GM21367 (cell line): ENCODE measurements around the gene CAMSAP2.
"Not testable (repeated sequence)": the region's sequence is repeated elsewhere in the genome, so short reads cannot be mapped to it uniquely, and the experiment has no call there.

Experiments
- ATAC-seq: cut with Tn5 transposase; IDR thresholded peaks from one replicate; pipeline ENCODE4 v1.9.1; 2021; ENCODE audit not compliant: unreplicated experiment

Gene CAMSAP2

DNA sequence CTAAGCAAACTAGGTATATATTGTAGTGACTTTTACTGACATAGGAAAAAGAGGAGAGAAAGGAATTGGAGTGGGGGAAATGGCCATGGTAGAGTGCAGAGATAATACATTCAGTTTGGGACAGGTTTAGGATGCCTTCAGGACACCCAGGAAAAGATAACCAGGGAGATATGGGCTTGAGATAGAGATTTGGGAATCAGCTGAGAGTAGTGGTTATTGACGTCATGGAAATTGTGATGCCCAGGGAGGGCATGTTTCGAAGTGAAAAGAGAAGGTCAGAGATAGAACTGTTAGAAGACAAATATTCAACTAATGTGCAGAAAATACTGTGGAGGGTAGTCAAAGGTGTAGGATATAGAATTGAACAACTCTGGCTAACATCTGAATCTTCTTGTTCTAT is 40.6 kb downstream of the CAMSAP2 start:
- ATAC-seq = no peak

DNA sequence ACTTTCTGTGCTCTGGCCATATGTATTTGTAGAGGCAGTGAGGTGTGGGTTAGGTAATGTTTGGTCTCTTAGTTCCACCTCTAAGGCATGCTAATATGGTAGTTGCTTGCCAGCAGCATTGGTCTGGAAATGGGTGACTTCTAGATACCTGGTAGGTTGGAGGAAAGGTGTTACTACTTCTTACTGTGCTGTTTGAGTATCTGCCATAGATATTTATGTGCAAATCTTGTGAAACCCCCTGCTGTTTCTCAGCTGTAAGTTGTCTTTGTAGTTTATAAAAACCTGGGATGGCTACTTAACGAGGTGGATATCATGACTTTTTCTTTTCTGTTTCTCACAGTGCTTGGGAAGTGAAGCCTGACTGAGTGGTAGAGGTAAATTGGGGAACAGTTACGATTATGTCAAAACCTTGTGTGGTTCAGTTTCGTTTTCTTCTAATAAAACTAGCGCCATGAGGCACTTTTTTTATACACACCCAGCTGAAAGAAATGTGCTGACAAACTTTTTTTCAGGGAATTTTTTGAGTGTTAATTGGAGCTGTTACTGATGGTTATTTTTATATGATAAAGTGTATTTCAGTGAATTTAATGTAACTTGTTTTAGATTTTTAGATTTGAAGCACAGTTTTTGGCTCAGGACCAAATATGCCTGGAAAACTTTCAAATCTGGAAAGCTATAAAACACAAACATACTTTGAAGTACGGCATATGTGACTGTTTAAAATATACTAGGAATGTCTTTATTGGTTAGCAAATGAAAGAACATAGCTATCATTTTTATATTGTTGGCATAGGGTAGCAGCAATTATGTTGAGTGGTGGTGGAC is 42.1 kb downstream of the CAMSAP2 start:
- ATAC-seq = no peak

DNA sequence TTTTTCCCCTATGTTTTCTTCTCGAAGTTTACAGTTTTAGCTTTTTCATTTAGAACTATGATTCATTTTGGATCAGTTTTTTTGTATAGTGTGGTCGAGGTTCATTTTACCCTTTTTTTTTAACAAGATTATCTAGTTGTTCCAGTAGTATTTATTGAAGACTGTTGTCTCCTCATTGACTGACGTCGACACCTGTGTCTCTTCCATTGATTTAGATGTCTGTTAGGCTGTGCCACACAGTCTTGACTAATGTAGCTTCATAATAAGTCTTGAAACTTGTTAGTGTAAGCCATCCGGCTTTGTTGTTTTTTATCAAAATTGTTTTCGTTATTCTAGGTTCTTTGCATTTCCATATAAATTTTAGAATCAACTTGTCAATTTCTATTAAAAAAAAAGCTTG is 45.2 kb downstream of the CAMSAP2 start:
- ATAC-seq = no peak

DNA sequence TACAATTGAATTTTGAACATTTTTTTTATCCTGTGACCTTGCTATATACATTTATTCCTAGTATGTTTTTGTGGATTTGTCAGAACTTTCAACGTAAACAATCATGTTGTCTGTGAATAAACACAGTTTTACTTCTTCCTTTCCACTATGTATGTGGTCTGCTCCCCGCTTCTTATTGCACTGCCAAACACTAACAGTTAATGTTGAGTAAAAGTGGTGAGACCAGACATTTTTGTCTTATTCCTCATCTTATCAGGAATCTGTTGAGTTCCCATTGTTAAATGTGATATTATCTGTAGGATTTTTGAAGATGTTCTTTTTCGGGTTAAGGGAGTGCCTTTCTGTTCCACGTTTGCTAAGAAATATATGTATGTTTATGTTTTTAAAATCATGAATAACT is 45.9 kb downstream of the CAMSAP2 start:
- ATAC-seq = no peak

DNA sequence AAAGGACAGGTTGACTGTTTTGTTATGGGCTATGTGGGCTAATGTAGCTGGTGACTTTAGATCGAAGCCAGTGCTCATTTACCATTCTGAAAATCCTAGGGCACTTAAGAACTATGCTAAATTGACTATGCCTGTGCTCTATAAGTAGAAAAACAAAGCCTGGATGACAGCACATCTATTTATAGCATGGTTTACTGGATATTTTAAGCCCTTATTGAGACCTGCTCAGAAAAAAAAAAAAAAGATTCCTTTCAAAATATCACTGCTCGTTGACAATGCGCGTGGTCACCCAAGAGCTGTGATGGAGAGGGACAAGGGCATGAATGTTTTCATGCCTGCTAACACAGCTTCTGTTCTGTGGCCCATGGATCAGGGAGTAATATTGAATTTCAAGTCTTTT is 48.1 kb downstream of the CAMSAP2 start:
- no peak for ATAC-seq

DNA sequence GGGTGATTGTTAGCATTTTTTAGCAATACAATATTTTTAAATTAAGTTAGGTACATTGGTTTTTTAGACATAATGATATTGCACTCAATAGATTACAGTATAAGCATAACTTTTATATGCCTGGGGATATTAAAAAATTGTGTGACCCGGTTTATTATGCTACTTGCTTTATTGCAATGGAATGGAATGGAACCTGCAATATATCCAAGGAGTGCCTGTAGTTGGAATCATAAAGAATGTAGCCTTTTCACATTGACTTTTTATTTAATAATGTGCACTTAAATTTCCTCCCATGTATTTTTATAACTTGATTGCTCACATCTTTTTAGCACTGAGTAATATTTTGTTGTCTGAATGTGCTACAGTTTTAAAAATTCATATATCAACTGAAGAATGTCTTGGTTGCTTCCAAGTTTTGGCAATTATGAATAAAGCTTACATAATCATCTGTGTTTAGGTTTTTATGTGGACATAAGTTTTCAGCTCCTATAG is 49.2 kb downstream of the CAMSAP2 start:
- no peak for ATAC-seq

DNA sequence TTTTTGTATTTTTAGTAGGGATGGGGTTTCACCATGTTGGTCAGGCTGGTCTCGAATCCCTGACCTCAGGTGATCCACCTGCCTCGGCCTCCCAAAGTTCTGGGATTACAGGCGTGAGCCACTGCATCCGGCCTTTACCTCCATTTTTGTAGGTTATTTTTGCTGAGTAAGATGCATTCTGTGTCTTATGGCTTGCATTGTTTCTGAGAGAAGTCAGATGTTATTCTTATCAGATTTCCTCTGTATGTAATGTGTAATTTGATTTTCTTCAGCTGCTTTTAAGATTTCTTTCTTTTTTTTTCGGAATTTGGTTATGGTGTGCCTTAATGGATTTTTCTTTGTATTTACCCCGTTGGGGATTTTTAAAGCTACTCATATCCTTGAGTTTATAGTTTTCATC is 52.3 kb downstream of the CAMSAP2 start:
- ATAC-seq = not testable (repeated sequence)

DNA sequence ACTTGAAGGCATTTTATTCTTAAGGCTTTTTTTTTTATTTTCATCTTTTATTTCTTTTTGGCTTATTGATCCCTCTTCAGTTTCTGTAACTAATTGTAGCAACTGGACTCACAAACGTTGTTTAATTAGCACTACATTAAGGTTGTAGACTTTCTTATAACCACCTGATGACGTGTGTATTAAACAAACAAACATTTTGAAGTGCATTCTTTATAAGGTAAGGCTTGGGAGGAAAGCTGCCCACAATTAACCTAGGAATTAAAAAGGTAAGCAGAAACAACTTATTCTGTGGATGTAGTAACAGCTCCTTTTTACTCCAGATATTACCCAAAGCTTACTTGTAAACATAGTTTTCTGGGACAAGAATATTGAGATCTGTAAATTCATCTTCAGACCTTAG is 55.0 kb downstream of the CAMSAP2 start:
- no peak for ATAC-seq

DNA sequence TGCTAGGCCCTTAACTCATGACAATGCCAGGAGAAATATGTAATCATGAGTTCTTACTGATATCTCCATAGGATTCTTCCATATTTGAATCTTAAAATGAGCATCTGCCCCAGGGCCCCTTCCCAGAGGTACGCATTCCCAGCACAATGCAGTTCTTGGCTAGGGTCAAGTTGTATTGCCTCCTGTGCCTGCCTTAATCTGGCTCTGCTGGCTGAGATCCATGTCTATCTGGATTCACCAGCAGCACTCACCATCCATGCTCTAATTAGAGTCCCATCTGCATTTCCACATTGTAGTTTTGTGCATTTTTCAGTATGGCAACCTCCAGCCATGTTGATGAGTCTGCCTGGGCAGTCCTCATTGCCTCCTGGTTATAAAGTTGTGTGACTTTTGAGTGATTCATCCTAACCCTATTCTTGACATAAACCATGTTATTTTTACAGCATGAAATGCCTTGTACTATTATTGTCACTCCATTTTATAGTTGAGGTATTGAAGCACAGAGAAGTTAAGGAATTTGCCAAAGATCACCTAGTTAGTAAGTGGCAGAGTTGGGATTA is 55.9 kb downstream of the CAMSAP2 start:
- ATAC-seq = no peak

DNA sequence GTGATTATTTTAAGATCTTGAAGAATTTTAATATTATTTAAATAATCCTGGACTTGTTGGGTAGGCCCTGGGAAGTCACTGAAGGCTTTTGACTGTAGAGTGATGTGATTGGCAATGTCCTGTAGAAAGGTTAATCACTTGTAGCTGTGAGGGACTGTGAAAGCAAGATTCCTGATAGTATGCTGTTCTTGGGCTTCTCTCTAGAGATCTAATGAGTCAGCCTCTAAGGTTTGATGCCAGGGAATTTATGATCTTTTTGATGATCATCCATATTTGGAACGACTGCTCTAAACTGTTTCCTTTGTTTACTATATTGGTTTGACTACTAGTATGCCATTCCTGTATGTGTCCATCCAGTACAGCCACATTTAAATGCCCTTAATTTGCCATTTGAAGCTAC is 56.5 kb downstream of the CAMSAP2 start:
- no peak for ATAC-seq

DNA sequence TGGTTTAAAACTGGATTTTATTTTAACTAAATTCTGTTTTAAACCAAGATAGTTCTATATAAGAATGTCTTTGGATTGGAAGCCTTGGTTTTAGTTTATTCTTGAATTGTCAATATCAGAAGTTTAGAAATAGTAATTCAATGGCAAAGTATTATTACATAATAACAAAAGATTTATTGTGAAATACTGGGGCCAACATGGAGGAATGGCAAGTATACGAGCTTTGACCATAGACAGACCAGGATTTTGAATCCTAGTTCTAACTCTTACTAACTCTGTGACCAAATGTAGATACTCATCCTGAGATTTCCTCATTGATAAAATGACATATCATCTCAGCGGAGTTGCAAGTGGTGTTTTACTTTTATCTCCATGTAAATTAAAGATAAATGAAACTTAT is 63.3 kb downstream of the CAMSAP2 start:
- no peak for ATAC-seq

DNA sequence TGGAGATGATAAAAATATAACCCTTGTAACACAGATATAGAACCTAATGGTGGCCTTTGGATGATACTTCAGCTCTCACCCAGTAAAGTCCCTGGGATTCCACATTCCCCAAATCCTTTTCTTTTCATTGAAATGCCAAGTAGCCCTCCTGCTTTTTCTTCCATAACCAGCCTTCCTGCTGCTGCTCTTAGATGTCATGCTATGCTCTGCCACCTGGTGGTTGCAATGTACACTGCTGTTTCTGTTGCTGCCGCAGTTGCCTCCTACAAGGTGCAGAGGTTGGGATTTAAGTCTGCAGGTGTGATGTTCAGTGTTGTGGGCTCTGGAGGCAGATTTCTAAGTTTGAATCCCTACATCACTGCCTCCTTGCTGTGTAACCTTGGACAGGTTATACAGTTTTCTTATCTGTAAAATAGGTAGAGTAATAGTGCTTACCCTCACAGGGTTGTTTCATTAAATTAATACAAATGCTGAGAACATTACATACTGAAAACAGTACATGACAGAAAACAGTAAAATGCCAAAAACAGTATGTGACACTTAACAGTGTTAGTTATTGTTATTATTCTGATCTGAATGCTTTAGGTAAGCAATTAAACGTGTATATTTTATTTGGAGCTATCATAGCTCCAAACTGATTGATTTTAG is 64.3 kb downstream of the CAMSAP2 start:
- ATAC-seq = peak; percentile 78

DNA sequence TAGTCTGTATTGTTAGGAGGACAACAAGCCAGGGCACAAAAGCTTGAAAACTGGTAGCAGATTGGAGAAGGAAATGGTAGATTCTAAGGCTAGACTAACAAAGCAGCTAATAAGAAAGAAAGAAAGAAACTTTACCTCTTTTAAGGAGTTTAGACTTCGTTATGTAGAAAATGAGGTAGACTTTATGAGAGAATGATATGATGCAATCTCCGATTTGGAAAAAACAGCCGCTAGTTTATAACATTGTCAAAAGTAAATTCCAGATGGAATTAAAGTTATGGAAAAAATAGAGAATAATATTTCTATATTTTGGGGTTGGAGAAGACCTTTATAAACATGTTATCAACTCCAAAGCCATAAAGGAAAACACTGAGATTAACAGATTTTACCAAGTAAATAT is 67.0 kb downstream of the CAMSAP2 start:
- no peak for ATAC-seq

DNA sequence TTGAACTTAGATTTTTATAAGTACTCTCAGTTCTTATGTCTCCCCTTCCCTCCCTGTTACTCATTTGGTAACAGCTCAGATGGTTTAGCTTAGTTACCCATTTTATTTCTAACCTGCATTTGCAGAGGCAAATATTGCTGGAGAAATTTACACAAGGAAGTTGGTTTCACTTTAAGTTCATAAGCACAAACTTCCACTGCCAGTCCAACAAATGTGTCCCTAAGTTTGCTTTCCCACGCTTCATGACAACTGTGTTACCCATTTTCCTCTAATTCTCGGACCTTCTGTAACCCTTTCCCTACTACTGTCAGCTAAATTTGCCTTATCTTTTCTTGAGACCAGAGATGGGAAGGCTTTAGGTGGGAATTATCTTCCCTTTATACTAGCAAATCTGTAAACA is 70.2 kb downstream of the CAMSAP2 start:
- ATAC-seq = no peak

DNA sequence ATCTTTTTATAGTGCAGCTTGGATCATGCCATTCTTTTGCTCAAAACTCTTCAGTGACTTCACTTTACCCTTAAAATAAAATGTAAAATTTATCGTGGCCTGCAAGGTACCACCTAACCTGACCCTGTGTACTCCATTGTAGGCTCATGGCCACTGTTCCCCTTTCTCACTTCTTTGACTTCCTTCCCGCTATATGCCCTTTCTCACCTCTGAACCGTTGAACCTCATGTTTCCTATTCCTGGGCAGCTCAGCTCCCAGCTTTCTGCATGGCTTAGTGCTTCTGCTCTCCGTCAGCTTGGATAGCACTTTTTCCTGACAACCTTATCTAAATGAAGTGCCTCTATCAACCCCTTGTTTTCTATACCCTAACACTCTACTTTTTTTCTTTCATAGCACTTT is 73.0 kb downstream of the CAMSAP2 start:
- no peak for ATAC-seq

DNA sequence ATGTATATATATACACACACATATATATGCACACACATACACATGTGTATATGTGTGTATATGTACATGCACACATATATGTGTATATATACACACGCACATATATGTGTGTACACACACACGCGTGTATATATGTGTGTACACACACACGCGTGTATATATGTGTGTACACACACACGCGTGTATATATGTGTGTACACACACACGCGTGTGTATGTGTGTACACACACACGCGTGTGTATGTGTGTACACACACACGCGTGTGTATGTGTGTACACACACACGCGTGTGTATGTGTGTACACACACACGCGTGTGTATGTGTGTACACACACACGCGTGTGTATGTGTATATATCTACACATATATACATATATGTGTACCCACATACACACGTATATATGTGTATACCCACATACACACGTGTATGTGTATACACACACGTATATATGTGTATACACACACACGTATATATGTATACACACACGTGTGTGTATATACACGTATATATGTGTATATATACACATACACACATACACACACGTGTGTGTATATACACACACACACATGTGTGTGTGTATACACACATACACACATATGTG is 78.0 kb downstream of the CAMSAP2 start:
- ATAC-seq = not testable (repeated sequence)

DNA sequence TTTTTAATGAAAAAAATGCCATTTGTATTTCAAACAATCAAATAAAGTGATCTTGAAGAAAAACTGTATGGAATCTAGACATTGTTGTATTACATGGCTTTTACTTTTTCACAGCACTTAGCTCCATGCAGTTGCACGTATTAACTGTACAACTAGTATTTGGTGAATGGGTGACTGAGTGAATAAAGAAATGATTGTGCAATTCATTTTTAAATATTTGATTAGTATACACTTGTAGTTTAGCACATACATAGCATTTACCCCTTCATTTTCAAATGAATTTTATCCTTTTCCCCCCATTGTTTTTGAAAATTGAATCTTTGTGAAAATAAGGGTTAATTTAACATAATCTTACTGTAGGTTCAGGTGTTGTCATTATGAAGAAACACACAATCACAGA is 79.6 kb downstream of the CAMSAP2 start:
- ATAC-seq = no peak

DNA sequence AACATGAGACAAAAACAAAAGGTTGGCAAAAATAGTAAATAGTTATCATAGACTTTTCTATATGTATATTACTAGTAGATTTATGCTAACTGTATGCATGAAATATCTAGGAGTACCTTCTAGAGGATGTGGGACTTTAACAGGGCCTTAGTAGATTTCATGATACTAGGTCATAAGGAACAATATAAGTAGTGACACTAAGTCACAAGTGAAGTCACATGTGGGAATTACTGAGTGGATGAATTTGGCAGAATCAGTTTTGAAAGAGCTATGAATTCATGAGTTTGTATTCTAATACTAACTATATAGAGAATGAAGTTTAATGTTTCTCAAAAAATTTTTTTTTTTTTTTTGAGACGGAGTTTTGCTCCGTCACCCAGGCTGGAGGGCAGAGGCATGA is 81.0 kb downstream of the CAMSAP2 start:
- ATAC-seq = no peak

DNA sequence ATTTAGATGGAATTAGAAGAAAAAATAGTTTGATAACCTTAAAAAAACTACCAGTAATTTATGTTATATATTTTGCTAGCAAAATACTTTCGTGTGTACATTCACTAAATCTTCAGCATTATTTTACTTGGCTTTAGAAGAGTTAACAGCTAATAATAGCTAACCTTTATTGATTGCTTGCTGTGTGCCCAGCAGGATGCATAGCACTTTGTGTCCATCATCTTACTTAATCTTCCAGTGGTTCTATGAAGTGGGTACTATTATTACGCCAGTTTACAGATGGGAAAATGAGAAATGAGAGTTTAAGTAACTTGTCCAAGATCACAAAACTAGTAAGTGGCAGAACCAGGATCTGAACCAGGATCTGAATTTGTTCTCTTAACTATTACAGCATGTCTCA is 92.4 kb downstream of the CAMSAP2 start:
- no peak for ATAC-seq

DNA sequence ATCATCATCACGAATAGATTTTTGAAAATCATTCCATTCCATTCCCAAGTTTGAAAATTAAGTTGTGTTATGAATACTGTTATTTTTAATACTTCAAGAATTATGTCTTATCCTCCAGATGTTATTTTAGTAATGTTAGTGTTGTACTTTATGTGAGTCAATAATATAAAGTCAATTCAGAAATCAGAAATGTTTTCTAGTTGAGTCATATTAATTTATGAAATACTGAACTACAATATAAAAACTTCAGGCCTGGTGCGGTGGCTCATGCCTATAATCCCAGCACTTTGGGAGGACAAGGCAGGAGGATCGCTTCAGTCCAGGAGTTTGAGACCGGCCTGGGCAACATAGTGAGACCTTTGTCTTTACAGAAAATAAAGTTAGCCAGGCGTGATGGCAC is 95.7 kb downstream of the CAMSAP2 start:
- no peak for ATAC-seq

DNA sequence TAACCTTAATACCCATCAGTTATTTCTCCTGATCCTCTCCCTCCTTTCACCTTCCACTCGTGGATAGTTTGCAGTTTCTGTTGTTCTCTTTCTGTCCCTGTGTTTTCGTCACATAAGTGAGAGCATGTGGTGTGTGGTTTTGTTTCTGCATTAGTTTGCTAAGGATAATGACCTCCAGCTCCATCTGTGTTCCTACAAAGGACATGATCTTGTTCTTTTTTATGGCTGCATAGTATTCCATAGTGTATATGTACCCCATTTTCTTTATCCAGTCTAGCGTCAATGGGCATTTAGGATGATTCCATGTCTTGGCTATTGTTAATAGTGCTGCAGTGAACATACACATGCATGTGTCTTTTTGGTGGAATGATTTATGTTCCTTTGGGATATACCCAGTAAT is 97.5 kb downstream of the CAMSAP2 start:
- no peak for ATAC-seq
